Small intestine (tissue), 7 donors: ENCODE results near the gene TMEM43. TPM values are rescaled to one million over a fixed set of nuclear protein-coding genes. Genes with fewer than 3 reads are reported as not detected.

Experiments
- DNase-seq, 2 donors: peaks; one replicate each; pipeline versions ENCODE4 v3.0.0 to v3.0.0-alpha.2; 2013
- FAIRE-seq: peaks from 2 replicates; lab custom pipeline; 2012; peaks lifted over from hg19 to GRCh38; lab: Jason Lieb, UNC
- H3K27ac ChIP-seq, 3 donors: one replicate each; pipeline ENCODE4 v1.5.1; 2013; ENCODE audit warnings: low read length in 2 of 3, mild to moderate bottlenecking in 2 of 3, control low read depth in 1 of 3, inconsistent platforms in 1 of 3, low read depth in 1 of 3, moderate library complexity in 1 of 3
- H3K27me3 ChIP-seq, 3 donors: one replicate each; pipeline ENCODE4 v1.6.1; 2013; ENCODE audit warnings: low read length in 3 of 3, inconsistent platforms in 1 of 3; ENCODE audit not compliant: control insufficient read depth in 3 of 3, insufficient read depth in 3 of 3
- H3K36me3 ChIP-seq, 3 donors: one replicate each; pipeline ENCODE4 v1.6.1; 2013; ENCODE audit warnings: low read length in 3 of 3, inconsistent platforms in 1 of 3, low read depth in 1 of 3, mild to moderate bottlenecking in 1 of 3, moderate library complexity in 1 of 3; ENCODE audit not compliant: control insufficient read depth in 3 of 3, insufficient read depth in 2 of 3
- H3K4me1 ChIP-seq, 3 donors: one replicate each; pipeline ENCODE4 v1.6.1; 2013; ENCODE audit warnings: low read length in 2 of 3, inconsistent platforms in 1 of 3, low read depth in 1 of 3, mild to moderate bottlenecking in 1 of 3, moderate library complexity in 1 of 3; ENCODE audit not compliant: control insufficient read depth in 3 of 3, insufficient read depth in 2 of 3
- H3K4me3 ChIP-seq, 3 donors: one replicate each; pipeline ENCODE4 v1.5.1; 2013; ENCODE audit warnings: low read length in 3 of 3, control low read depth in 1 of 3, inconsistent platforms in 1 of 3, low read depth in 1 of 3, mild to moderate bottlenecking in 1 of 3, moderate library complexity in 1 of 3
- H3K9me3 ChIP-seq, 2 donors: one replicate each; pipeline ENCODE4 v1.6.1; 2013; ENCODE audit warnings: low read depth in 1 of 2, low read length in 1 of 2; ENCODE audit not compliant: control insufficient read depth in 2 of 2, insufficient read depth in 1 of 2
- WGBS, 3 donors: extraction: QIAGEN DNeasy Blood & Tissue Kit; methylation state at CpG; one replicate each; pipeline ENCODE4 v1.1.7; 2013; 5-methylcytosine and 5-hydroxymethylcytosine counted together
- polyA plus RNA-seq, 4 donors: library from polyadenylated mRNA; stranded (reverse) in 3 of 4; unstranded in 1 of 4; fragments of 200-250 nt in 3 of 4; fragments of 120-200 nt in 1 of 4; gene quantifications; one replicate each; pipeline versions ENCODE4 v1.2.1 to v1.2.3, GENCODE V29; 2013
- donor health status: healthy with polysubstance abuse.
- donor health status: control.
- donor health status: control.
- donor health status: Bipolar disorder and iron deficiency.
- donor health status: healthy.

The TMEM43 gene
- polyA plus RNA-seq, 4 donors, result 11.9 to 37.5 (median 22.9) TPM

DNA sequence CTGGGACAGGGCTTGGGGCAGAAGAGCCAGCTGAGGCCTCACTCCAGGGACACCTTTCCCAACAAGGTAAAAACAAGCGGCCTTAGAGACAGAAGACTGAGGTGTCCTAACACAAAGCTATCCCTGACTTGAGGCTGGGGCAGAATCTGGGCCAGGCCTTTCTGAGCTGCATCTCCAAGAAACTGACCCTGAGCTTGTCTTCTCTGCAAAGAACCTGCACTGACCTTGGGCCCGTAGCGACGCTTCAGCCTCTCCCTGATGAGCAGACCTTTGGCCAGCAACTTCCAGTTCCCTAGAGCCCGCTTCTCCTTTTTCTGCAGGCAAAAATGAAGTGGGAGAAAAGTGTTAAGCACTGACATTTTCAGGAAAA, 22.2 kb downstream of the TMEM43 start:
- DNase-seq, result peak in 1 of 2 donors; percentile 40
- Histone ChIP-seq H3K4me3 (no peak overlapping the region), H3K9me3 (no peaks in the 10 kb centered on the region), H3K27me3 (no peaks in the 10 kb centered on the region), H3K27ac (no peak overlapping the region), H3K4me1 (peaks cover 0 to 22% (median 2%) of the 10 kb centered on the region in 3 donors), H3K36me3 (peaks cover 3 to 72% (median 23%) of the 10 kb centered on the region in 3 donors)
- FAIRE-seq, result no peak
- 55 to 77% (median 59%) methylated on average over 5 of the region's 5 CpGs for WGBS, 3 donors

DNA sequence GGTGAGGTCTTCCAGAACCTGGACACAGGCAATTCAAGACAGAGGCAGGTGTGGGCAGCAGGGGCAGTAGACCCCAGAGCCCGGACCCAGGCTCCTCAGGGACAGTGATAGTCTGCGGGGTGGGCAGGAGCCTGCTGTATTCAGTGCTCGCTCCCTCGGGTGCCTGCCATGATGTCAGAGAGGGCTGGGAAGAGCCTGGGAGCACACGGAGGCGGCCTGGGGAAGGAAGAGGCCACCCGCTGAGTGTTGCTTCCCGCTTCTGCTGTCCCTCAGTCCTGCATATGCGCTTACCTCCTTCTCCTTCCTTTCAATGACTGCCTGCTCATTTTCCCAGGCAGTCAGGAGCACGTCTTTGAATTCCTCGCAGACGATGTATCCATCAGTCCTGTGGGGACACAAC, 22.8 kb downstream of the TMEM43 start:
- FAIRE-seq, result no peak
- peaks cover 0 to 28% (median 2%) of the 10 kb centered on the region in 3 donors for H3K4me1 ChIP-seq
- H3K9me3 ChIP-seq, result no peaks in the 10 kb centered on the region
- H3K4me3 ChIP-seq, result no peak overlapping the region
- H3K27ac ChIP-seq, result no peak overlapping the region
- no peak for DNase-seq
- 86 to 91% (median 88%) methylated on average over 12 of the region's 12 CpGs for WGBS, 3 donors
- no peaks in the 10 kb centered on the region for H3K27me3 ChIP-seq
- peaks cover 3 to 76% (median 25%) of the 10 kb centered on the region in 3 donors for H3K36me3 ChIP-seq

DNA sequence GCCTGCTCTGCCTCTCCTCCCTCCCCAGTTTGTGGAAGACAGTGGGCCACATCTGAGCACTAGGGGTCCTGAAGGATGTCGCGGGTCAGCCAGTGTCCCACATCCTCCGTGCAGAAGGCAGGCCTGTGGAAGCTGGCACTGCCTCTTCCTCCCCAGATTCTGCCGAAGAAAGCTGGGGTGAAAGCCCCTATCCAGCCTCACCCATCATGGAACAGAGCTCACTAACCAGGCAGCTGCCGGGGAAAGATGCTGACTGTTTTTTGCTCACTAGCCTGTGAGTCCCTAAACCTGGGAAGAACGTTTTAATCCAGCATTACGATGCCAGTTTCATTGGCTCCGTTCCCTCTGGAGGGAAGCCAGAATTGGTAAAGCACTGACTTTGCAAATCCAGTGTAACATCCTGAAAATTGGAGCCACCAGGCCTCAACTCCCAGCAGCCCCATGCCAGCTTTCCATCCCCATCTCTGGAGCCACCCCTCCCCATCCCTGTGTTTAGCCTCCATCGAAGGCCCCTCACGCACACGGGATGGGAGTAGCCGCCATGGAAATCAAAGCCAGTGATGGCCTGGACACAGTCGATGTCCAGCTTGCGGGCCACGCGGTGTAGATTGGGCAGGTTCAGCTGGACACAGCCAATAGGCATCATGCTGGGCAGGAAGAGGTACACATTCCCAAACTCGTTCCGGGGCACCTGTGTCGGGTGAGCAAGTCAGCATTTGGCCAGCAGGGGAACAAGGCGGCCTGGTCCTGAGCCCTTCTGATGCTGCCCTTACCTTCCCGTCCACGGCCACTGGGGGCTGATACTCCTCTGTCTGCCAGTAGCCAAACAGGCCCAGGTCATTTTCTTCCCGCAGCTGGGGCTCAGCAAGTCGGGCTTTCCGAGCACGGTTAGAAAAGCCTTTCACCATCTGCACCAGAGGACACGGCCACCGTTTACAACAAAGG, 23.5 kb downstream of the TMEM43 start:
- Histone ChIP-seq H3K27ac (no peak overlapping the region), H3K9me3 (no peaks in the 10 kb centered on the region), H3K4me1 (peaks cover 0 to 32% (median 2%) of the 10 kb centered on the region in 3 donors), H3K27me3 (no peaks in the 10 kb centered on the region), H3K36me3 (peaks cover 3 to 78% (median 25%) of the 10 kb centered on the region in 3 donors), H3K4me3 (no peak overlapping the region)
- WGBS, 3 donors, result 87 to 88% (median 87%) methylated on average over 28 of the region's 28 CpGs
- no peak for DNase-seq
- no peak for FAIRE-seq

DNA sequence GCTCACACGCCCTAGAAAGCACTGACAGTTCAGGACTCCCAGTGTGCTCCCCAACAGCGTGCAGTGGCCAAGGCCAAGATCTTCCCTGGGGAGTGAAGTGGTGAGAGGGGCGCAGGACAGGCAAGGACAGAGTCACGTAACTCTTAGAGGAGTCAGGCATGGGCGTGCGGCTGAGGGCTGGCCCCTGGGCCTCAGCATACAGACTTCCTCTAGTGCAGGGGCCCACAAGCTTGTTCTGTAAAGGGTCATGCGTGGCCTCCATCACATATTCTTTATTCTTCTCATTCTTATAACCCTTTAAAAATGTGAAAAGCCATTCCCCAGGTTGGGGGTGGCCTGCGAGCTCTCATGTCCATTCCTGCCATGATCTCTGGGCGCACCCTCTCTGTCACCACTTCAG, 25.2 kb downstream of the TMEM43 start:
- Histone ChIP-seq H3K36me3 (peaks cover 3 to 82% (median 28%) of the 10 kb centered on the region in 3 donors), H3K4me1 (peaks cover 0 to 18% (median 0%) of the 10 kb centered on the region in 3 donors), H3K4me3 (no peak overlapping the region), H3K27ac (no peak overlapping the region), H3K9me3 (no peaks in the 10 kb centered on the region), H3K27me3 (no peaks in the 10 kb centered on the region)
- DNase-seq (no peak), FAIRE-seq (no peak)
- WGBS, 3 donors, result 94 to 97% (median 96%) methylated on average over 9 of the region's 9 CpGs

DNA sequence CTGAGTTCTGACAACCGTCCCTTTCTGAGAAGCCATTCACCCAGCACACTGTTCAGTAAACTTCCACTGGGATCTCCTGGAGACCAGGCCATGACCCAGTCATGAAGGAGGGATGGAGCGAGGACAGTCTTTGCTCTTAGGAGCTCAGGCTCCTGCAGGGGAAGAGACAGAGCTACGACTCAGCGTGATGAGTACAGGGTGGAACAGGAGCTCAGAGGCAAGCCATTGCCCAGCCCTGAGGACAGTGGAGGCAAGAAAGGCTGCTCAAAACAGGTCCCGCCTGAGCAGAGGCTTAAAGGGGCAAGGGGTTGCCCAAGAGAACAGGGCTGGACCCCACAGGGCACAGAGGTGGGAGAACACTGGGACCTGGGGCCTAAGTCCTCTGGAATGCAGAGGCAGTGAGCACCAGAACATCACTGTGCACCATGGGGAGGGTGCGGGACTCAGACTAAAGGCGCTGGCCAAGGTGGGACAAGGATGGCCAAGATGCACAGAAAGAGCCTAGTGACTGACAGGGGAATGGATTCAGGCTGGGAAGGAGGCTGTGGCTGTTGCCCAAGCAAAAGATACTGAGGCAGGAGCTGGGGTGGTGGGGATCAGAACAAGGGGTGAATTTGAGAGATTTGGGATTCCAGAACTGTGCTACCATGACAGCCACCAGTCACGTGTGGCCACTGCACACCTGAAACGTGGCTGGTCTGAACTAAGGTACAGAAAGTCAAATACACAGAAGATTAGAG, 25.8 kb downstream of the TMEM43 start:
- Histone ChIP-seq H3K4me3 (no peak overlapping the region), H3K9me3 (no peaks in the 10 kb centered on the region), H3K36me3 (peaks cover 3 to 81% (median 26%) of the 10 kb centered on the region in 3 donors), H3K4me1 (peaks cover 0 to 13% (median 0%) of the 10 kb centered on the region in 3 donors), H3K27me3 (no peaks in the 10 kb centered on the region), H3K27ac (no peak overlapping the region)
- 94 to 95% (median 95%) methylated on average over 9 of the region's 9 CpGs for whole genome bisulfite sequencing, 3 donors
- DNase-seq (no peak), FAIRE-seq (no peak)

DNA sequence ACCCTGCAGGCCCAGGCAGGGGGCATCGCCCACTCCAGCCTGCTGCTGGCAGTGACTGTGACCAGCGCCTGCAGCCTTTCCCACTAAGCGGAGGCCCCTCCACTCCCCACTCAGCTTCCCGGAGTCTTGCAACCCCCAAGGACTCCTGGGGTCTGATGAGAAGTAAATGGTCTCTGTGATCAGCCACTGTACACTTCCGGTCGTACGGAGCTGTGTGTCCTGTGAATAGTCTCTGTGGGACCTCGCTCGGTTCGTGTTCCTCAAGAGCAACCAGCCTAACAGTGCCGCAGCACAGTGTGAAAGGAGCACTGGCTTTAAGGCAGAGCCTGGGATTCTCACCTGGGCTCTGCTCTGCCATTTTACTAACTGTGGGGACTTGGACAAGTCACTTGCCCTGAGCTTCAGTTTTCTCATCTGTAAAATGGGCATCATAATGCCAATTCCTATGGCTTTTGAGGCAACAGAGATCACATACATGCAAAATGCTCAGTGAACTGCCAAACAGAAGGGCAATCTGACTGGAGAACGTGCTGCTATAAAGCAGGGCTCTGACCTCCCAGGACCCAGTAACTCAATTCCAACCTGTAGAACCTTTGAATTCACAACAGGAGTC, 26.7 kb downstream of the TMEM43 start:
- 88 to 91% (median 91%) methylated on average over 12 of the region's 12 CpGs for WGBS, 3 donors
- FAIRE-seq (no peak), DNase-seq (no peak)
- no peak overlapping the region for H3K27ac ChIP-seq
- H3K4me3 ChIP-seq, result no peak overlapping the region
- H3K27me3 ChIP-seq, result no peaks in the 10 kb centered on the region
- peaks cover 0 to 13% (median 0%) of the 10 kb centered on the region in 3 donors for H3K4me1 ChIP-seq
- no peaks in the 10 kb centered on the region for H3K9me3 ChIP-seq
- peaks cover 7 to 76% (median 20%) of the 10 kb centered on the region in 3 donors for H3K36me3 ChIP-seq

DNA sequence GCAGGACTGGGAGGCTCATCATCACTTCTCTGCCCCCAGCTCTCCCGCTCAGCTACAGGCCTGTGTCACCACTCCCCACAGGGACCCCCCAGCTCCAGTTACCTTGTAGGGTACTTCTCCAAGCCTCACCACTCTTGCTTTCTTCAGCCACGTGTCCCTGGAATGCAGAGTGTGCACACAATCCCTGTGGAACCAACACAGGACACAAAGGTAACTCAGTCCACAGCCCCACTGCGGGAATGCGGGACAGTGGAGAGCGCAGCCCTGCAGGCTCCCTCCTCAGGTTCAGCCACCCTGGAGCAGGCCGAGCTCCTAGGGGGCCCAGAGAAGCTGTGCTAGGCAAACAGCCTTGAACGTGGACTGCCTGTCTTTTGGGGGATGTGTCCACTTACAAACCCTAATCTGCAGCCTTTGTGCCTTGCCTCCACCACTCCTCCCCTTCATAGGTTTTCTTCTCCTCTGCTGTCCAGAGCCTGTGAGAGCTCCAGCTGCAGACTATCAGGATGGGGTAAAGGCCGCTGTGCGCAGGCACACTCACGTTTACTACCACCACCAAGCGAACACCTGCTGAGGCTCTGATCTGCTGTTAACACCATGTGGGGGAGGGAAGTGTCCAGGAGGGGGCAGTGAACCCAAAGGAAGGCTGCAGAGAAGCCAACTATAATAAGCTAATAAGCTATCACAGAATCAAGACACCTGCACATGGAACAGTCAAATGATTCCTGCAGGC, 27.5 kb downstream of the TMEM43 start:
- peaks cover 0 to 12% (median 0%) of the 10 kb centered on the region in 3 donors for H3K4me1 ChIP-seq
- no peaks in the 10 kb centered on the region for H3K9me3 ChIP-seq
- FAIRE-seq (no peak), DNase-seq (peak; percentile 60 to 64)
- H3K27ac ChIP-seq, result no peak overlapping the region
- H3K4me3 ChIP-seq, result no peak overlapping the region
- H3K27me3 ChIP-seq, result no peaks in the 10 kb centered on the region
- WGBS, 3 donors, result 30 to 67% (median 64%) methylated on average over 11 of the region's 11 CpGs
- peaks cover 7 to 77% (median 18%) of the 10 kb centered on the region in 3 donors for H3K36me3 ChIP-seq
